C4-2B (cell line): ENCODE measurements around the gene ARPC3.

ENCODE experiments used
- H3K27ac ChIP-seq: fragments of 450-650 bp; 2 replicates; pipeline ENCODE4 v1.5.1; 2017
- CTCF ChIP-seq: fragments of 450-650 bp; conservative IDR thresholded peaks from 2 replicates; pipeline ENCODE4 v1.5.1; 2017; ENCODE audit warnings: mild to moderate bottlenecking
- ZFX ChIP-seq: fragments of 450-650 bp; IDR thresholded peaks from 2 replicates; pipeline ENCODE4 v1.6.1; 2017

Gene ARPC3

GRCh38 chr12:110403146-110403975 is 46.8 kb downstream of the ARPC3 start, which contains the start of gene ANAPC7:
TSS of gene ANAPC7 (minus strand) at chr12:110403708. CDS start at chr12:110403627, 81 bp downstream.
- peak within 1 kb of the TSS; percentile 90 for H3K27ac ChIP-seq
- no peak for TF ChIP-seq CTCF
- no peak for TF ChIP-seq ZFX
